Ureter (tissue), 1 donor: ENCODE measurements around the gene UNCX. TPM values are rescaled to one million over a fixed set of nuclear protein-coding genes. Genes with fewer than 3 reads are reported as not detected.

Experiments
- DNase-seq: peaks from one replicate; pipeline ENCODE4 v3.0.0-alpha.2; 2020; ENCODE audit warnings: low spot score
- total RNA-seq: library from RNA; stranded (reverse); gene quantifications from one replicate; pipeline ENCODE4 v1.2.4, GENCODE V29; 2023
- donor health status: DM: yes; HTN: yes; CAD: no.

The UNCX gene
- total RNA-seq, 1 donor from 2014 or later, result not detected

- DNase-seq, result no peak
These were observed 11.3 kb downstream of the UNCX start for GRCh38 chr7:1243964-1244416.

DNA sequence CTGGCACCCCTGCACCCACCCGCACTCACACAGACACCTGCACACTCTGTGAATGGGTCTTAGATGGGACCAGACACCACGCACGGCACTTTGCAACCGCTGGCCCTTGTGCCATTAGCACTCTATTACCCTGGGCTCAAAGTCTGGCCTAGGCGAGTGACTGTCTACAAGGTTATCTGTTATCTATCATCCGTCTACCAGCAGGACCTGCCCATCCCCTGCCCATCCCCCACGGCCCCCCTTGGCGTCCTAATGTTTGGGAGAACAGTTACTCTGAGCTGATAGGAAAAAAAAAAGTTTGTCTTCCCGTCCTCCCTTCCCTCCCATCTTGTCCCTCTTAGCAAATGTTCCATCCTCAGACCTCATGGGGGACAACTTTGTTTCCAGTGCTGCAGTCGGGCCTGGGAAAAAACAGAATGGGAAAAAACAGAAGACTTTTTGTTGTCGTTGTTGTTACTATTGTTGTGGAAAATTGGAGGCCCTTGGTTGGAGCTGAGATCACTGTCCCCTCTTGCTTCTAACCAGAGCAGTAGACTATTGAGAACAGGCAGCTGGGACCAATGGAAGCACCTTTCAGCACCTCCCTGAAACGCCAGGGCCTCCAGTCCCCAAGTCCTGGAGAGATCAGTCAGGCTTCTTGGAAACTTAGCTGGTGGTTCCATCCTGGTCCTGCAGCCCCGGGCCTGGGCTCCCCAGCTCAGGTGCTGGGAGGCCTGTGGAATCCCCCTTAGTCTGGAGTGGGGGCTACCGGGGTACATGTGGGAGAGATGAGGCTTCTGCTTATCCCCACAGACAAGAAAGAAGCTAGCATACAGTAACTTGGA, 12.2 kb downstream of the UNCX start:
- no peak for DNase-seq

GRCh38 chr7:1245524-1246050, 12.9 kb downstream of the UNCX start:
- no peak for DNase-seq

DNA sequence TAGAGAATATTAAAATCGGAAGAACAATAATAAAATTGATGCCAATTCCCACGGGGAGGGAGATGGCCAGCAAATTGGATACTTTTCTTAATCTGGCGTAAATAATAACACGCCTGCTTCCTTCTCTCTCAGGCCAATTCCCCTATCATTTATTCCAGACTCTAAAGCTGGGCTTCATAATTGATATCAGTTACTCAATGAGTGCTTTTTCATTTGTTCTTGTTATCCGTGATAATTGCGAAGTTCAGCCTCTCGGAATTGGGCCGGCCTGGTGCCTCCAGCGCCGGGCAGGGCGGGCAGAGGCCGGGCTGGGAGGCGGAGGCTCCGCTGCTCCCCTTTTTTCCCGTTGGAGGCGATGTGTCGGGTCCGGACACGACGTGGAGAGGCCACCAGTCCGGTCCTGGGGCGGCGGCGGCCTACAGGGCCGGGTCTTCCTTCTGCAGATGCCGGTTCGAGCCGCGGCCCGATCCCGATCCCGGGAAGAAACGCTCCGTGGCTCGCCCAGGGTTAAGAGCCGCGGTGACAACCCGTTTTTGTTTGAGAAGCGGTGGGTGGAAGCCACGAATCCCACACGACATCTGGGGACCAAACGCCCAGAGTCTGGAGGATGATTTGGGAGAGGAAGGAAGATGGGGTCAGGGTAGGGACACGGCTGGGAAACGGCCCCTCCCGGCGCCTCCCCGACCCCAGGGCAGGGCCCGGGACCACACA, 13.6 kb downstream of the UNCX start:
- no peak for DNase-seq

GRCh38 chr7:1246871-1247526, 14.3 kb downstream of the UNCX start:
- DNase-seq, result no peak

GRCh38 chr7:1247527-1248041, 14.9 kb downstream of the UNCX start:
- no peak for DNase-seq

- no peak for DNase-seq
These were observed 15.7 kb downstream of the UNCX start for GRCh38 chr7:1248143-1248915.

DNA sequence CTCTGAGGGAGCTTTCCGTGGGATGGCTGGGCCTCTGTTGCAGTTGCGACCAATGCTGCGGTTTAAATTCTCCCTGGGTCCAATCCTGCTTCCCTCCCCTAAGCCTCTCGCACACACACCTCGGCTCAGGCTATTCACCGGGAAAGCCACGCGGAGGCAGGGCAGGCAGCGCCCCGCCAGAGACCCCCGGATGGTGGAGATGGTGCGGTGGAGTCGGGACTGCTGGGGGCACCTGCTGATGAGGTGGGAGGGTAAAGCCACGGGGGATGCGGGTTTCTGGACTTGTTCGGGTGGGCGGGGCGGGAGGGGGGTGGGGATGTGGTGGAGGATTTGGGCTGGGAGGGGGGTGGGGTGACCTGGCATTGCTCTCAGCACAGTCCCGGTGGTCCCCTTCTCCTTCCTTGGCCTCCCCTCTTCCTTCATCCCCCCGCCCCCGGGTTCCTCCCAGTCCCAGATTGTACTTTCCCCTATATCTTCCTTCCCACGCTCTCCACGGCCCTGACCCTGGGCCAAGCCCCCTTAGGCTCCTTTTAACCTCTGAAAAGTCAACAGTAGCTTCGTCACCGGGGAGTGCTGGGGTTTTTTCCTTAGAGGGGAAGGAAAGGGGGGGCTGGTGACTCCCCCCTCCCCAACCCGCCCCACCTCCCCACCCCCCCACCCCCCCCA, 16.4 kb downstream of the UNCX start:
- DNase-seq, result no peak

GRCh38 chr7:1249731-1250130, 17.1 kb downstream of the UNCX start:
- no peak for DNase-seq

- DNase-seq, result no peak
These were observed 18.2 kb downstream of the UNCX start for GRCh38 chr7:1250901-1251300.

DNA sequence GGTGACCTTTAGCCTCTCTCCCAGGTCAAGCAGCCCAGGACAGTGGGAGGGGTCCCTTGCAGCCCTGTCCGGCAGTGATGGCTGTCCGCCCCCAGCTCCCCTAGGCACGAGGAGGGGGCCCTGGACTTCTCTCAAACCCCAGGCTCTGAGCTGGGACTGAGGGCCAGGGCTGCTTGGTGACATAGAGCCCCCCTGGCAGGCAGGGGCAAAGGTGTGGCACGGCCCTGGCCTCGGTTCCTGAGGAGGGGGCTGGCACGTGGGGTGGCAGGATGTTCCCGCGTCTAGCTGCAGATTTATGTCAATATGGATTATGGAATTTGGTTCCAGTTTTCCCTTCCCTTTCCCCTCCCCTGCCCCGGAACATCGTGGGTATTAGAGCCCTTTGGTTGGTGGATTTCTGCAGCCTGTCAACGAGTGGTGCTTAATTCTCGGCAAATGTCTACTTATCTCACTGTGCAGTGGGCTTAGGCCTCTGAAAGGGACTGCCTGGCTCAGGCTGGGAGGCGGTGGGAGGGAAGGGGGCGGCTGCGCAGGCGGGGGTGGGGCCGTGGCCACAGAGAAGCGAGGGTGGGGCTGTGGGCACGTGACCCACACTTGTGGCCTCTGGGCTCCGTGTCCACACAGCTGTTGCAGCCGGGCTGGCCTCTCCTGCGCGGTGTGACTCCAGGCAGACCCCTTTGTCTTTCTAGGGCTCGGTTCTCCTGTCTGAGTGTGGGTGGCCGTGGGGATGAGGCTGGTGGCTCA, 19.3 kb downstream of the UNCX start:
- DNase-seq, result no peak

- no peak for DNase-seq
These were observed 19.9 kb downstream of the UNCX start for GRCh38 chr7:1252540-1253090.

GRCh38 chr7:1253681-1254181, 21.1 kb downstream of the UNCX start:
- no peak for DNase-seq

GRCh38 chr7:1254281-1255079, 21.8 kb downstream of the UNCX start:
- no peak for DNase-seq

- no peak for DNase-seq
These were observed 22.6 kb downstream of the UNCX start for GRCh38 chr7:1255080-1255816.

GRCh38 chr7:1255817-1256340, 23.2 kb downstream of the UNCX start:
- DNase-seq, result no peak

GRCh38 chr7:1256621-1257020, 23.9 kb downstream of the UNCX start:
- no peak for DNase-seq

GRCh38 chr7:1257221-1257620, 24.5 kb downstream of the UNCX start:
- no peak for DNase-seq
